Activated CD4-positive, alpha-beta T cell treated with anti-CD3 and anti-CD28 coated beads for 24 hours (primary cell): ENCODE data around the gene ENTPD3.
"Not testable (repeated sequence)": the region's sequence is repeated elsewhere in the genome, so short reads cannot be mapped to it uniquely, and the experiment has no call there.

Experiments
- DNase-seq, 2 donors: peaks; one replicate each; pipeline ENCODE4 v3.0.0-alpha.2; 2020; ENCODE audit warnings: low read depth in 2 of 2

Gene ENTPD3

GRCh38 chr3:40461161-40461560 is 74.2 kb downstream of the ENTPD3 start:
- no peak for DNase-seq

- not testable (repeated sequence) for DNase-seq
Observed at GRCh38 chr3:40462838-40463237, 75.9 kb downstream of the ENTPD3 start.

DNA sequence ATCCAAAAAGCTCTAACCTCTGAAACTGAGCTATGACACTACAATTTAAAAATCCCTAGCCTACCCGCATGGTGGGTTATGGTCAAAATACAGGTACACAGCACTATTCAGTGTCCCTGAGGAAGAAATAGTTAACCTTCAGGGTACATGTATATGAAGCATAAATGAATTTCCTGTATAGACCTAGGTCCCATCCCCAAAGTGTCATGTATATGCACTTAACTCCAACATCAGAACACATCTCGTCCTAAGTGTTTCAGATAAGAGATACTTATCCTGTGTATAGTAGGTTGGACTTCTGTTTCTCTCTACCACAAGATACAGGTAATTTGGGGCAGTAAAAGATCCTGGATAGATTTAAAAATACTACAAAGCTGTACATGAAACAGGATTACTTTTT is 76.6 kb downstream of the ENTPD3 start:
- DNase-seq: no peak

- no peak for DNase-seq
Observed at GRCh38 chr3:40464339-40465110, 77.5 kb downstream of the ENTPD3 start.

GRCh38 chr3:40465111-40465407 is 78.1 kb downstream of the ENTPD3 start:
- DNase-seq: no peak

DNA sequence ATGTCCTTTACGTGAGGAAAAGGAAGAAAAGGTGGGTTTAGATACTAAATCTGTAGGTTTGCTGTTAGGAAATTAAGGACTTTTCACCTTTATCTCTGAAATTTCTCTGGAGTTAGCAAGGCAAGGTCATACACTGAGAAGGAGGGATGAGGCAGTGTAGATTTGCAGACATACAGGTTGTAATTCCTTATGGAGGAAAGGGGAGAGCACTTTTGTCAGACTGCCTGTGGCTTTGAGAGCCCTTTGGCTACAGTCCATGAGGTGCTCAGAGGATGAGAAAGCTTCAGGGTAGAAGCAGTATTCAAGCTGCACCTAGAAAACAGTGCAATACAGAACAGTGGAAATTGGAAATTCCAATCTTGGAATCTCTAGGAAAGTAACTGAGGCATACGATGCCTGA is 78.5 kb downstream of the ENTPD3 start:
- no peak for DNase-seq

GRCh38 chr3:40468018-40468417 is 81.0 kb downstream of the ENTPD3 start:
- no peak for DNase-seq

DNA sequence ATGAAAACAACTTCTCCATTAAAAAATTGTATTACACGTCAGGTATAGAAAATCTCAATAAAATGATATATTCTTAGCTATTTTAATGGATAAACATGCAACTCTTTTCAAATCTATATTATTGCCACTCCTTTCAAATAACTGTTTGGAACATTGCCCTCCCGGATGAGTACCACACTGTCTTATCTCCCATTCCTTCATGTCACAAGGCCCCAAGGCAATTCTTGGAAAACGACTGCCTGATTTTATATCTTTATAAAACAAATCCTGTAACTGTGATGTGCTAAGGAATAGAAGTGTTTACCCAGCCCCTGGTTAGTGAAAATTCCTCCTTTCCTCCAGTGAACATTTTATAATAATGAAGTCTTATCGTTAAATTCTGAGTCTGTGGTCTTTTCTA is 83.7 kb downstream of the ENTPD3 start:
- no peak for DNase-seq

GRCh38 chr3:40476478-40477470 is 89.8 kb downstream of the ENTPD3 start, which contains the start of gene ZNF619:
ZNF619 (plus strand) TSS chr3:40477122; CDS start chr3:40477980, 858 bp downstream.
- DNase-seq: peak in 1 of 2 donors; percentile 32

DNA sequence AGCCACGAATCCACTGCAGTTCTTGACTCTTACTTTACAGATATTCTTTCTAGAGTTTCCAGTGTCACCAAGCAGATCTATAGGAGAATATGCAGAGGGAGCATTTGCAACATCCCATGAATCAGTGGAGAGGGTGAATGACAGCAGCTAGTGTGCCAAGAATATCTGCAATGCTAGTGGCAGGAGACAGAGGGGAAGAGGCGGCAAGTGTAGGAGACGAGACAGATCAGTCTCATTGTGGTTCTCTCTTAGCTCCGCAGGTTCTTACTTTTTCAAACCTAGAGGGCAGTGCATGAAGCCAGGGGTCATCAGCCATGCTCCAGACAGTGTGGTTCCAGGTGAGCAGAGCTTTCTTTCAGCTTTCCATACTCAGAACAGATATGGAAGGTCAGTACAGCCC is 90.7 kb downstream of the ENTPD3 start:
- DNase-seq: no peak
